Measurements from ENCODE around the gene APPBP2. TPM values are rescaled to one million over a fixed set of nuclear protein-coding genes. Genes with fewer than 3 reads are reported as not detected.

APPBP2 gene
- total and polyA plus RNA-seq, 9 donors, result 14.4 to 72.1 (median 53.1) TPM

GRCh38 chr17:60545465-60546191 is 19.6 kb upstream of the APPBP2 start:
- TF ChIP-seq EP300 (IDR thresholded peaks at IDR 0.05) (no peak), POLR2A (IDR thresholded peaks at IDR 0.05) (no peak), CTCF (IDR thresholded peaks at IDR 0.05) (no peak)
- no peaks in the 10 kb centered on the region for H3K9me3 ChIP-seq
- H3K27me3 ChIP-seq, result no peaks in the 10 kb centered on the region
- H3K4me3 ChIP-seq, result no peak overlapping the region
- no peak for DNase-seq
- H3K4me1 ChIP-seq (ENCODE audit: insufficient read depth), result no peaks in the 10 kb centered on the region
- intact Hi-C loops (cut with DNase I), result no loop called here
- WGBS, 3 donors, result 92 to 97% (median 94%) methylated on average over 9 of the region's 9 CpGs
- H3K27ac ChIP-seq, result no peak overlapping the region
- H3K36me3 ChIP-seq, result no peaks in the 10 kb centered on the region

- Histone ChIP-seq H3K4me3 (no peak overlapping the region), H3K4me1 (ENCODE audit: insufficient read depth) (no peaks in the 10 kb centered on the region), H3K9me3 (no peaks in the 10 kb centered on the region), H3K27ac (no peak overlapping the region), H3K27me3 (no peaks in the 10 kb centered on the region), H3K36me3 (no peaks in the 10 kb centered on the region)
- WGBS, 3 donors, result 79 to 88% (median 80%) methylated on average over 4 of the region's 4 CpGs
- intact Hi-C loops (cut with DNase I), result no loop called here
- no peak for DNase-seq
- TF ChIP-seq CTCF (IDR thresholded peaks at IDR 0.05), result no peak
- TF ChIP-seq EP300 (IDR thresholded peaks at IDR 0.05), result no peak
- no peak for TF ChIP-seq POLR2A (IDR thresholded peaks at IDR 0.05)
These were observed 16.0 kb upstream of the APPBP2 start for GRCh38 chr17:60542071-60542470.

- Histone ChIP-seq H3K27me3 (no peaks in the 10 kb centered on the region), H3K4me3 (no peak overlapping the region), H3K9me3 (no peaks in the 10 kb centered on the region), H3K27ac (no peak overlapping the region), H3K36me3 (no peaks in the 10 kb centered on the region), H3K4me1 (ENCODE audit: insufficient read depth) (no peaks in the 10 kb centered on the region)
- no peak for DNase-seq
- intact Hi-C loops (cut with DNase I), result no loop called here
- WGBS, 3 donors, result 95 to 100% (median 96%) methylated on average over 1 of the region's 1 CpG
- no peak for TF ChIP-seq CTCF (IDR thresholded peaks at IDR 0.05)
- no peak for TF ChIP-seq POLR2A (IDR thresholded peaks at IDR 0.05)
- no peak for TF ChIP-seq EP300 (IDR thresholded peaks at IDR 0.05)
These were observed 14.4 kb upstream of the APPBP2 start for GRCh38 chr17:60540460-60540859.

DNA sequence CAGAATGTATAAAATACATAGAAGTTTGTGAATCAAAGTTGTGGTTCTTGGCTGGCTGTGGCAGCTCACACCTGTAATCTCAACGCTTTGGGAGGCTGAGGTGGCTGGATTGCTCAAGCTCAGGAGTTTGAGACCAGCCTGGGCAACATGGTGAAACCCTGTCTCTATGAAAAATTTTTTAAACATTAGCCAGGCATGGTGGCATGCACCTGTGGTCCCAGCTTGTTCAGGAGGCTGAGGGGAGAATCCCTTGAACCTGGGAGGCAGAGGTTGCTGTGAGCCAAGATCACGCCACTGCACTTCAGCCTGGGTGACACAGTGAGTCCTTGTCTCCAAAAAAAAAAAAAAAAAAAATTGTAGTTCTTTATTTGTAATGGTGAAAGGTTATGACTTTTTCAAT is 13.8 kb upstream of the APPBP2 start:
- Histone ChIP-seq H3K4me3 (no peak overlapping the region), H3K27me3 (no peaks in the 10 kb centered on the region), H3K36me3 (no peaks in the 10 kb centered on the region), H3K9me3 (no peaks in the 10 kb centered on the region), H3K4me1 (ENCODE audit: insufficient read depth) (no peaks in the 10 kb centered on the region), H3K27ac (no peak overlapping the region)
- DNase-seq, result no peak
- intact Hi-C loops (cut with DNase I), result no loop called here
- WGBS, 3 donors, result 89 to 98% (median 93%) methylated on average over 2 of the region's 2 CpGs
- TF ChIP-seq POLR2A (IDR thresholded peaks at IDR 0.05), result no peak
- no peak for TF ChIP-seq EP300 (IDR thresholded peaks at IDR 0.05)
- no peak for TF ChIP-seq CTCF (IDR thresholded peaks at IDR 0.05)
